GM18520 (cell line): Measurements from ENCODE around the gene ARRB2.

Experiments
- ATAC-seq: cut with Tn5 transposase; IDR thresholded peaks from one replicate; pipeline ENCODE4 v1.9.1; 2021; ENCODE audit not compliant: unreplicated experiment

ARRB2 gene

DNA sequence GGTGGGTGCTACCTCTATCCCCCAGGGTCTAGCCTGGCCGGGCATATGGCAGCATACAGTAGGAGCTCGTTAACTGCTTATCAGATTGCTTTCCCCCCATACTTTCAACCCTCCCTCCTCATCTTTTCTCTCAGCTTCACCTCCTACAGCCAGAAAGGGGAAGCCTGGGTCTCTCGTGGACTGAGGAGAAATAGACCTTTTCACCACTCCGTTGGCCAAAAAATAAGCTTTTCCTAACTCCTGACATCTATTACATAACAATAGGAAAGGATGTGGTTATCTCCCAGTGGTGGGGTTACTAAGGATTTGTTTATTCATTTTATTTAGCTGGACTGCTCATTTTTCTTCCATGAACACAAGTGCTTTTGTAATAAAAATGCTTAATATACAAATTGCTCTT lies 38.3 kb downstream of the ARRB2 start:
- no peak for ATAC-seq

DNA sequence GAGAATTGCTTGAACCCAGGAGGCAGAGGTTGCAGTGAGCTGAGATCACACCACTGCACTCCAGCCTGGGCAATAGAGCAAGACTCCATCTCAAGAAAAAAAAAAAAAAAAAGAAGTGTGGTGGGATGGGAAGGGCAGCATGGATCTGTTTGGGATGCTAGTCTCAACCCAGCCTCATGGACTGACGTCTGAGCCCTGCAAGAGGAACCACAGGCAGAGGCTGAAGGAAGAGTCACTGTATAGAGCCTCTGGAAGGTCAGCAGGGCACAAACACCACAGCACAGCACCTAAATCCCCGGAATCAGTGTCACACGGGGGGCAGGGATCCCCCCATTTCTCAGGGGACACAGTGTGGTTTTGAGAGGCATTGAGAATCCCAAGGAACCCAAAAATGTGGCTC lies 40.2 kb downstream of the ARRB2 start:
- no peak for ATAC-seq

DNA sequence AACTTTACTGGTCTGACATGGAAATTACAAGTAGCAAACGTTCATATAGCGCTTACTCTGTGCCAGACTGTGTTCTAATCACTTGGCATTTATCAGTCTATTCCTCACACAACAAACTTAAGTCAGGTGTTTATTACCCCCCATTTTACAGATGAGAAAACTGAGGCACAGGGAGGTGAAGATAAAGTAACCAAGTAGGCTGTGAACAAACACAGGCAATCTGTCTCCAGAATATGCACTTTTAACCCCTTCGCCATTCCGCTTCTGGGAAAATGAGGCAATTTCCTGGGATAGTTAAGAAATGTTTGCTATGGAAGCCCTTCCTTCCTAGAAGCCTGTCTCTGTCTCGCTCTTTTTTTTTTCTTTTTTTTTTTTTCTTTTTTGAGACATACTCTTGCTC lies 41.5 kb downstream of the ARRB2 start:
- ATAC-seq = no peak

DNA sequence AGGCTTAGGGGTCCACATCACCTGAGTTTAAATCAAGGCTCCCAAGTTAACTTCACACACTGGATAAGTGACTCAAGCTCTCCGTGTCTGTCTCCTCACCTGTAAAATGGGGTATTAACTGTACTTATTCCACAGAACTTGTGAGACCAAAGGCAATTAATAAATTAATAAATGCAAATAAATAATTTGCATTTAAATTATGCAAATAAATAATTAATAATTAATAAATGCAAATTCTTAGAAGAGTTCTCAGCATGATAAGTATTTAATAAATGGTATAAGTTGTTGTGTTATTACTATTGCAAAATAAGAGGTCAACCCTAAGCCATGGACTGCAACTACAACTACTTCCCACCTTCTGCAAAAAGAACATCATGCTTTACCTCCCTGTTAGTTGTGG lies 43.0 kb downstream of the ARRB2 start:
- no peak for ATAC-seq

DNA sequence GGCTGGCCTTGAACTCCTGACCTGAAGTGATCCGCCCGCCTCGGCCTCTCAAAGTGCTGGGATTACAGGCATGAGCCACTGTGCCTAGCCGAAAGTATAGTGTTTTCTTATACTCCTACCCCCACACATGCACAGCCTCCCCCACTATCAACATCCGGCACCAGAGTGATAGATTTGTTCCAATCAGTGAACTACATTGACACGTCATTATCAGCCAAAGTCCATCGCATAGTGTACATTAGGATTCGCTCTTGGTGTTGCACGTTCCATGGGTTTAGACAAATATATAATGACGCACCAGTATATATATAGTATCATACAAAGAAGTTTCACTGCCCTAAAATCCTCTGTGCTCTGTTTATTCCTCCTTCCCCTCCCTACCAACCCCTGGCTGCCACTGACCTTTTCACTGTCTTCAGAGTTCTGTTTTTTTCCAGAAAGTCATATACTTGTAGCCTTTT lies 49.4 kb downstream of the ARRB2 start:
- ATAC-seq = no peak

DNA sequence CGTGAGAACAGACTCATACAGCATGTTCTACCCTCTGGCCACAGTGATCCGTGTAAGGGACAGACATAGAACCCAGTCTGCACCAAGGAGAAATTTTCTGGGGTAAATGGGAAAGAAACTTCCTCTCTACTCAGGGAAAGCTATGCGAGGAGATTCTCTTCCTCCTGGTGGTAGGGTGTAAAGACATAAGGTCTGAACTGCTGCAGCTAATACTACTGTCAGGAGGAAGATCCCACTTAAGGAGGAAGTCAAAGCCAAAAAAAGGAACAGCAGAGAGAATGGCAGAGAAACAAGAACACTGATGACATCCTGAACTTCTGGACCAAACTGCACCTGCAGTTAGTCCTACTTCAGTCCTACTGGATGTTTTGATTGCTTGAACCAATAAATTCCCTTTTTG lies 54.2 kb downstream of the ARRB2 start:
- no peak for ATAC-seq

DNA sequence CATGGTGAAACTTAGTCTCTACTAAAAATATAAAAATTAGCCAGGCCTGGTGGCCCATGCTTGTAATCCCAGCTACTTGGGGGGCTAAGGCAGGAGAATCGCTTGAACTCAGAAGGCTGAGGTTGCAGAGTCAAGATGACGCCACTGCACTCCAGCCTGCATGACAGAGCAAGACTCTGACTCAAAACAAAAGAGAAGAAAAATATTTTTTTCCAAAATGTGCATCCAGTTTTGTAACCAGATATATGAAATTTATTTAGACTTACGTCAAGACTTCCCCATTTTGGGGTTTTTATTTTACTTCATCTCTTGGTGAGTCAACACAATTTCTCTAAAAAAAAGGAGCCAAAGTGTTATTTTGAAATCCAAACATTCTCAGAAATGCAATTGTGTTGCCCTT lies 55.8 kb downstream of the ARRB2 start:
- ATAC-seq = no peak

DNA sequence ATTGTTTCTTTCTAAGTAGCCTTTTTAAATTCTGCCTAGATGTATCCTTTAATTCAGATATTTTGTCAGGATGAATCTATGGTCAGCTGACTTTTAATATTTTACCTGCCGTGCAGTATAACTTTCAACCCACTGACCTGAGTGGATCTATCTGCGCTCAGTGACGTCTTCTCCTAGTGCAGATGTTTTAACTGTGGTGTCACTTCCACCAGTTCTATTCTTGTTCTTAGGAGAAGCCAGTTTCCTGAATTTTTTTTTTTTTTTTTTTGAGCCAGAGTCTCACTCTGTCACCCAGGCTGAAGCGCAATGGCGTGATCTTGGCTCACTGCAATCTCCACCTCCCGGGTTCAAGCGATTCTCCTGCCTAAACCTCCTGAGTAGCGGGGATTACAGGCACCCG lies 56.3 kb downstream of the ARRB2 start:
- ATAC-seq = no peak

DNA sequence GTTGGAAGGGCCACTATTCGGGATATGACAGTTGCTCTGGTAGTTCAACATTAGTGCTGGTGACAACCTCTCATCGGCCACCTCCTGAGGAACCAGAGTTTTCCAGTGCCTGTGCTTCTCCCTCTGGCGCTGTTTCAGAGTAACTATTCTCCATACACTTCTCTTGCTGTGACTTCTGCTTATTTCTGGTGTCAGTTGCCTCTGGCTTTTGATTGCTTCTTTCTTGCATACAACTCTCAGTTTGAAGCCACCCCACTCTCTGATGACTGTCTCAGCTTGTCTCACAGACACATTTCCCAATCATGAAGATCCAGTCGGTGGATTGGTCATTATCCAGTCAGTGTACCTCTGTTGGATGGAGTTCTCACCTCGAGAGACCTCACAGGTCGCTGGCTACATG lies 57.9 kb downstream of the ARRB2 start:
- no peak for ATAC-seq

- no peak for ATAC-seq
Observed at GRCh38 chr17:4769628-4770027, 59.2 kb downstream of the ARRB2 start.
